ENCODE results near the gene NTSR1. TPM values are rescaled to one million over a fixed set of nuclear protein-coding genes. Genes with fewer than 3 reads are reported as not detected.

The NTSR1 gene
- total RNA-seq, 1 donor from 2014 or later = 0.26 TPM

GRCh38 chr20:62702013-62702300, 6.7 kb upstream of the NTSR1 start:
- Histone ChIP-seq H3K27ac (no peak overlapping the region), H3K27me3 (peaks cover 17% of the 10 kb centered on the region), H3K36me3 (no peaks in the 10 kb centered on the region), H4K20me1 (ENCODE audit: low read depth) (no peaks in the 10 kb centered on the region), H3K9me3 (ENCODE audit: low read depth) (no peaks in the 10 kb centered on the region), H3K79me2 (ENCODE audit: low read depth) (no peaks in the 10 kb centered on the region), H3K4me3 (no peak overlapping the region), H3F3A (ENCODE audit: low read depth) (no peaks in the 10 kb centered on the region), H3K4me1 (peaks cover 3% of the 10 kb centered on the region), H3K4me2 (no peak overlapping the region), H3K9ac (no peak overlapping the region), H2AFZ (replicated peaks) (no peak overlapping the region)
- no peaks in the 10 kb centered on the region for H3K36me3 Mint-ChIP-seq
- H3K9me3 Mint-ChIP-seq = no peaks in the 10 kb centered on the region
- no peak for DNase-seq (ENCODE audit: low spot score)
- H3K4me1 Mint-ChIP-seq = peaks cover 22% of the 10 kb centered on the region
- no peak overlapping the region for H3K4me3 Mint-ChIP-seq
- H3K27me3 Mint-ChIP-seq (ENCODE audit: insufficient read depth, low read depth) = peaks cover 14% of the 10 kb centered on the region
- H3K27ac Mint-ChIP-seq = no peak overlapping the region
- TF ChIP-seq CTCF (IDR thresholded peaks at IDR 0.05) (no peak), EZH2 (IDR thresholded peaks at IDR 0.05) (no peak), EZH2phosphoT487 (IDR thresholded peaks at IDR 0.05) (no peak)

- no peaks in the 10 kb centered on the region for H3K79me2 ChIP-seq (ENCODE audit: low read depth)
- no peak for DNase-seq (ENCODE audit: low spot score)
- peaks cover 8% of the 10 kb centered on the region for H4K20me1 ChIP-seq (ENCODE audit: low read depth)
- H3K9me3 ChIP-seq (ENCODE audit: low read depth) = no peaks in the 10 kb centered on the region
- no peak overlapping the region for H2AFZ ChIP-seq (replicated peaks)
- H3K36me3 ChIP-seq = no peaks in the 10 kb centered on the region
- H3K4me3 ChIP-seq = no peak overlapping the region
- no peak overlapping the region for H3K27ac ChIP-seq
- Mint-ChIP-seq H3K4me1 (peaks cover 20% of the 10 kb centered on the region), H3K27ac (peak overlapping the region; percentile 36), H3K9me3 (no peaks in the 10 kb centered on the region), H3K27me3 (ENCODE audit: insufficient read depth, low read depth) (peaks cover 22% of the 10 kb centered on the region), H3K4me3 (no peak overlapping the region), H3K36me3 (no peaks in the 10 kb centered on the region)
- peaks cover 29% of the 10 kb centered on the region for H3K27me3 ChIP-seq
- H3K4me1 ChIP-seq = peaks cover 4% of the 10 kb centered on the region
- no peak overlapping the region for H3K4me2 ChIP-seq
- no peaks in the 10 kb centered on the region for H3F3A ChIP-seq (ENCODE audit: low read depth)
- no peak overlapping the region for H3K9ac ChIP-seq
- no peak for TF ChIP-seq EZH2 (IDR thresholded peaks at IDR 0.05)
- no peak for TF ChIP-seq EZH2phosphoT487 (IDR thresholded peaks at IDR 0.05)
- no peak for TF ChIP-seq CTCF (IDR thresholded peaks at IDR 0.05)
Measured at GRCh38 chr20:62702895-62703852, 5.5 kb upstream of the NTSR1 start.

- no peaks in the 10 kb centered on the region for H3K36me3 ChIP-seq
- H3K4me1 ChIP-seq = peaks cover 5% of the 10 kb centered on the region
- TF ChIP-seq CTCF (IDR thresholded peaks at IDR 0.05) = no peak
- TF ChIP-seq EZH2 (IDR thresholded peaks at IDR 0.05) = no peak
- TF ChIP-seq EZH2phosphoT487 (IDR thresholded peaks at IDR 0.05) = no peak
- H3K36me3 Mint-ChIP-seq = no peaks in the 10 kb centered on the region
- H3K27ac Mint-ChIP-seq = peak overlapping the region; percentile 36
- no peak overlapping the region for H3K27ac ChIP-seq
- H3K79me2 ChIP-seq (ENCODE audit: low read depth) = no peaks in the 10 kb centered on the region
- no peak overlapping the region for H3K4me3 ChIP-seq
- no peak overlapping the region for H3K9ac ChIP-seq
- H3K27me3 ChIP-seq = peaks cover 36% of the 10 kb centered on the region
- H3K9me3 Mint-ChIP-seq = no peaks in the 10 kb centered on the region
- no peaks in the 10 kb centered on the region for H3K9me3 ChIP-seq (ENCODE audit: low read depth)
- H3K4me2 ChIP-seq = no peak overlapping the region
- peaks cover 20% of the 10 kb centered on the region for H3K4me1 Mint-ChIP-seq
- DNase-seq (ENCODE audit: low spot score) = no peak
- no peak overlapping the region for H3K4me3 Mint-ChIP-seq
- H3K27me3 Mint-ChIP-seq (ENCODE audit: insufficient read depth, low read depth) = peaks cover 24% of the 10 kb centered on the region
- peaks cover 10% of the 10 kb centered on the region for H4K20me1 ChIP-seq (ENCODE audit: low read depth)
- no peaks in the 10 kb centered on the region for H3F3A ChIP-seq (ENCODE audit: low read depth)
- H2AFZ ChIP-seq (replicated peaks) = no peak overlapping the region
Measured at GRCh38 chr20:62703853-62704228, 4.8 kb upstream of the NTSR1 start.

All from neural progenitor cell (in vitro differentiated cells).